Activated CD8-positive, alpha-beta memory T cell treated with anti-CD3 and anti-CD28 coated beads for 36 hours (primary cell): ENCODE measurements around the gene RPL35. TPM values are rescaled to one million over a fixed set of nuclear protein-coding genes. Genes with fewer than 3 reads are reported as not detected.
"Not testable (repeated sequence)": the region's sequence is repeated elsewhere in the genome, so short reads cannot be mapped to it uniquely, and the experiment has no call there.

Experiments
- CTCF ChIA-PET: fragments of 350-600 bp; sonication (Branson Sonifier 250); formaldehyde crosslinking; loops from one replicate; lab custom pipeline; 2021; ENCODE audit warnings: antibody characterized with exemption; lab: Charles Lee
- POLR2A ChIA-PET: fragments of 350-600 bp; sonication (Branson Sonifier 250); formaldehyde crosslinking; loops from one replicate; lab custom pipeline; 2021; ENCODE audit warnings: antibody characterized with exemption; lab: Charles Lee
- total RNA-seq, 2 experiments: library from RNA; stranded (reverse); gene quantifications; one replicate each; pipeline ENCODE4 v1.2.3, GENCODE V29; 2021

The RPL35 gene
- total RNA-seq, 2 experiments from 2014 or later = 2,077 to 2,176 TPM

DNA sequence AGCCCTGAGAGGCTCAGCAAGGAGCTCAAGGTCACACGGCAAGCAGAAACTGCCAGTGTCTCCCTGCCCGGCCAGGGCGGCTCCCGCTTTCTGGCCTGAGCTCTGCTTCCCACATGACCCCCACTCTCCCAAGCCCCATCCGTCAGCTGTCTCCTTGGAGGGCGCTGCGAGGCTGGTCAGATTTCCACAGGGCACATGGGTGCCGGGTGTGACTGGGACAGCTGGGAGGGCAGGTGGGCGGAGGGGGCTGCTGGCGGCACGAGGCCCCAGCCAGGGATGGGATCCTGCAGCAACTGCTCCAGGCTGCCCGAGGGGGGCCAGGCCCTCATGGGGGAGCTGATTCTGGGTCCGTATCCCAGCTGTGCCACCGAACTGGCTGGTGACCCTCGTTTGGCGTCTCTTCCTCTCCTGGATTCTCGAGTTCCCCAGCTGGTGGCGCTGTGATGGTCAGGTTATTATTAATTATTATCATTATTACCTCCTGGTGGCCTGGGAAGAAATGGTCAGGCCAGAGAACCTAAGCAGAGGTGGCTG is 21.4 kb downstream of the RPL35 start:
- ChIA-PET POLR2A (no interaction called here), CTCF (interaction anchor here (1.3 to 4.1 kb wide), 3 partner anchors 12 to 61 kb away, joined by 4 to 21 read pairs (median 6); partner anchors contain the start of gene WDR38)

DNA sequence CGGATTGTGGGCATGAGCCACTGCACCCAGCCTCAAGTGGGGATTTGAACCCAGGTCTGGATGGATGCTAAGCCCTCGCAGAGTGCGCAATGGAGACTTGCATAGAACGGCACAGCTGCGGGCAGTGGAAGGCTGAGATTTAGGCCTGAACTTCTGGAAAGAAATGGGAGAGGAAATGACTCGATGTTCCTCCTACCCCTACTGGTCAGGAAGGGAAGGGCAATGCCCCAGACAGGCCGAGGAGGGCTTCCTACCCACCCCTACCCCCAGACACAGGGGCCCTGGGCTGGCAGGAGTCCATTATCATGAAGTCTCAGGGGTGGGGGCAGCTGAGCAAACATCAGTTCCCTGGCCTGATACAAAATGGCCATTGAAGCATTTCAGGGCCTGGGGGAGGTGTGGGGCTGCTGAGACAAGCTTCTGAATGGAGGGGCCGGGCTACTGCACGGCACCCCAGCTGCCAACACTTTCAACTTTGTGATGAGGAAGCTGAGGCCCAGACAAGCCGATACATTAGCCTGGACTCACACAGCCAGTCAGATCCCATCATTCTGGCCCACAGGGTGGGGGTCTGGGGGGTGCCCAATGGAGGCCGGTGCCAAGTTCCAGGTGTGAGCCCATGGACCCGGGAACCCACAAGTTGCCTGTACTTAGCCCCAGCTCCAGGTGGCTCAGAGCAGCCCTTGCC is 22.0 kb downstream of the RPL35 start:
- POLR2A ChIA-PET = no interaction called here
- CTCF ChIA-PET = interaction anchor here (4.1 kb wide), 1 partner anchor 13 kb away, joined by 21 read pairs; the partner anchor contains the start of gene WDR38

DNA sequence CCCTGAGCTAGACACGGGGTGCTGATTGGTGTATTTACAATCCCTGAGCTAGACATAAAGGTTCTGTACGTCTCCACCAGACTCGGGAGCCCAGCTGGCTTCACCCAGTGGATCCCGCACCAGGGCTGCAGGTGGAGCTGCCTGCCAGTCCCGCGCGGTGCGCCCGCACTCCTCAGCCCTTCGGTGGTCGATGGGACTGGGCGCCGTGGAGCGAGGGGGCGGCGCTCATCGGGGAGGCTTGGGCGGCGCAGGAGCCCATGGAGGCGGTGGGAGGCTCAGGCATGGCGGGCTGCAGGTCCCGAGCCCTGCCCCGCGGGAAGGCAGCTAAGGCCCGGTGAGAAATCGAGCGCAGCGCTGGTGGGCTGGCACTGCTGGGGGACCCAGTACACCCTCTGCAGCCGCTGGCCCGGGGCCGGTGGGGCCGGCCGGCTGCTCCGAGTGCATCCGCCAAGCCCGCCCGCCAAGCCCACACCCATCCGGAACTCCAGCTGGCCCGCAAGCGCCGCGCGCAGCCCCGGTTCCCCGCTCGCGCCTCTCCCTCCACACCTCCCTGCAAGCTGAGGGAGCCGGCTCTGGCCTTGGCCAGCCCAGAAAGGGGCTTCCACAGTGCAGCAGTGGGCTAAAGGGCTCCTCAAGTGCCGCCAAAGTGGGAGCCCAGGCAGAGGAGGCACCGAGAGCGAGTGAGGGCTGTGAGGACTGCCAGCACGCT is 23.0 kb downstream of the RPL35 start:
- CTCF ChIA-PET = interaction anchor here (4.1 kb wide), 1 partner anchor 14 kb away, joined by 21 read pairs; the partner anchor contains the start of gene WDR38
- POLR2A ChIA-PET = not testable (repeated sequence)

DNA sequence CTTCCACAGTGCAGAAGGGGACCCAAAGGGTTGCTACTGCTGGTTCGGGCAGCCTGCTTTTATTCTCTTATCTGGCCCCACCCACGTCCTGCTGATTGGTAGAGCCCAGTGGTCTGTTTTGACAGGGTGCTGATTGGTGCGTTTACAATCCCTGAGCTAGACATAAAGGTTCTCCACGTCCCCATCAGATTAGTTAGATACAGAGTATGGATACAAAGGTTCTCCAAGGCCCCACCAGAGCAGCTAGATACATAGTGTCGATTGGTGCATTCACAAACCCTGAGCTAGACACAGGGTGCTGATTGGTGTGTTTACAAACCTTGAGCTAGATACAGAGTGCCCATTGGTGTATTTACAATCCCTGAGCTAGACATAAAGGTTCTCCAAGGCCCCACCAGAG is 23.6 kb downstream of the RPL35 start:
- POLR2A ChIA-PET, CTCF ChIA-PET: not testable (repeated sequence)

DNA sequence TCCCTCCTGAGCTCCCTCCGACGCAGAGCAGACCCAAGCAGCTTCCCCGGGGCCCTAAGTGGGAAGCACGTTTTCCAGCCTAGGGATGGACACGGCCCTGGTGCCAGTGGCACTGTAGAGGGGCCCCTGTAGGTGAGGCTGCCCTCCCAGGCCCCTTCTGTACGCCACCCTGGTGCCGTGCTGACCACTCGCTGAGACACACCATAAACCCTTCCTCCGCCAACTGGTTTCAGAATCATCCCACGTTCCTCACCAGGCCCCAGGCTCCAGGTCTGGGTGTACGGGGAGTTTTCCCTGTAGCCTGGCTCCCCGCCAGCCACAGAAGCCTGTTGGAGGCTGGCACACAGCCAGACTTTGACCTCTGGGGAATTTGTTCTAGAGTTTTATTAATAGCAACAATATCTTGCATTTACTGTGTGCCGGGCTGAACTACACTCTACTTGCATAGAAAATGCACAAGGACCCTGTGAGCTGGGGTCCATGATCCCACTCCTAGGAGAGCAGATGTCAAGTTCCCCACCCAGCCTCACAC is 26.7 kb downstream of the RPL35 start:
- CTCF ChIA-PET = interaction anchor here (0.6 kb wide), 1 partner anchor 249 kb away, joined by 9 read pairs; no protein-coding TSS in a partner anchor
- POLR2A ChIA-PET = no interaction called here

DNA sequence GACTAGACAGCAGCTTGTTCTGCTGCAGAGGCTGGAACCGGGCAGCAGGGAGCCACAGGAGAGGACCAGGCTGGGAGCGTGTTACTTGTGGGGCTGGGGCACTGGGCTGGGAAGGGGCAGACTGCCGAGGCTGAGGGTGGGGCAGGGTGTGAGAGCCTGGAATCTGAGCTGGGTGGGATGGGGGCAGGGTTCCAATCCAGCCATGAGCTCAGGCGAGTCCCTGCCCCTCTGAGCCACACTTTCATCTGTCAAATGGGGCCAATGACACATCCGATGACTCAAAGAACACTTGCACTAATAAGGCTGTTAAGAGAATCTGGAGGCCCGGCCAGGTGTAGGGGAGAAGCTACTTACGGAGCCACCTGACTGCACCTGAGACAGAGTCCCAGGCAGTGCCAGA is 27.2 kb downstream of the RPL35 start:
- ChIA-PET POLR2A (no interaction called here), CTCF (no interaction called here)

DNA sequence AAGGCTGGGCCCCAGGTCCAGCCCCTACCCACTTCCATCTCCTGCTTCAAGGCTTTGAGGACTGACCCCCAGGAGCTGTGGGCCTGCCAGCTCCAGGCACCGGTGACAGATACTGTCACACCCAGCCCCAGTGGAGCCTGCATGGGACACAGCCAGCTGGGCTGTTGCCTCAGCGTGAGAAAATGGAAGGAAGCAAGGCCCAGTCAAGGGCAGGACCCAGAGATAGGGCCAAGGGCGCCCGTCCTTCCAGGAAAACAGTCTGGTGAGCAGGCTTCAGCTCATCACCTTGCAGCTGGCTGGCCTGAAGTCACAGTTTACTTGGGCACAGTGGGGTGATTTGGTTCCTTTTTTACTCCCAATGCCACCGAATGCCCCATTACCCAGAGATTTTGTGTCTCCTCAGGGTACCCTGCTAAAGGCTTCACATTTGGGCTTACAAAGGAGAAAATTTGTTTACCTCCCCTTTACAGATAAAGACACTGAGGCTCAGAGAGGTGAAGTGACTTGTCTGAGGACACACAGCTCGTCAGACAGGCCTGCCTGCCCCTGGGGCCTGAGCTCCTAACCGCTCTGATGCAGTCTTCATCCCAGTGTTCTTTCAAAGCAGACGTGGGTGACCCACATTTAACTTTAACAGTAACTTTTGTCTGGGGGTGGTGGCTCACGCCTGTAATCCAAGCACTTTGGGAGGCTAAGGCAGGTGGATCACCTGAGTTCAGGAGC is 30.0 kb downstream of the RPL35 start:
- POLR2A ChIA-PET = no interaction called here

DNA sequence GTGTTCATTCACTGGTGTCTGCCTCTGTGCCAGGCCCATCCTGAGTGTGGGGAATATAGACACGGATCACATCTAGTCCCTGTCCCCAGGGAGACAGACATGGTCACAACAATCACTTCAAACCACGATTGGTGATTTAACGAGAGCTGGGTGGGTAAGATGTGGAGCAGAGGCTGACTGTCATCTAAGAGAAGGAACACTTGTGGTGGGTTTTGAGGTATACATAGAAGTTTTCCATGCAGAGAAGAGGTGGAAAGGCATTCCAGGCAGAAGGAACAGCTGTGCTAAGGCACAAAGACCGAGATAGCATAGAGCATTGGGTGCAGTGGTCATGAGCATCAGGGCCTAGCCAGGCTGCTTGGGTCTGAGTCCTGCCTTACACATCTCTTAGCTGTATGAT is 31.2 kb downstream of the RPL35 start:
- ChIA-PET POLR2A (no interaction called here), CTCF (interaction anchor here (0.6 kb wide), 1 partner anchor 464 kb away, joined by 3 read pairs; no protein-coding TSS in a partner anchor)

More for the DNA sequence above, 30.0 kb downstream of the RPL35 start:
- CTCF ChIA-PET = no interaction called here

DNA sequence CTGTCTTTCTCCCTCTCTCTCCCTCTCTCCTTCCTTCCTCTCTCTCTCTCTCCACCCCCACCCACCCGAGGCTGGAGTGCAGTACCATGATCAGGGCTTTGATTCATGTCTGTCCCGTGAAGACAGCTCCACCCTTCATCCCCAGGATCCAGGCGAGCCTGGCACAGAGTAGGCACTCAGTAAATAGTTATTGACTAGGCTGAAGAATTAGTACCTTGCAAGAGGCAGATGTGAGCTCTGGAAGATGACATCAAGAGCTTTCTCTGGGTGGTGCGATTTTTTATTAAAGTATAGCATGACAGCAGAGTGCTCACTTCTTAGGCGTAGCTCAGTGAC is 32.5 kb downstream of the RPL35 start:
- CTCF ChIA-PET = interaction anchor here (1.4 kb wide), 1 partner anchor 24 kb away, joined by 3 read pairs; the partner anchor contains the start of gene WDR38
- POLR2A ChIA-PET = no interaction called here

DNA sequence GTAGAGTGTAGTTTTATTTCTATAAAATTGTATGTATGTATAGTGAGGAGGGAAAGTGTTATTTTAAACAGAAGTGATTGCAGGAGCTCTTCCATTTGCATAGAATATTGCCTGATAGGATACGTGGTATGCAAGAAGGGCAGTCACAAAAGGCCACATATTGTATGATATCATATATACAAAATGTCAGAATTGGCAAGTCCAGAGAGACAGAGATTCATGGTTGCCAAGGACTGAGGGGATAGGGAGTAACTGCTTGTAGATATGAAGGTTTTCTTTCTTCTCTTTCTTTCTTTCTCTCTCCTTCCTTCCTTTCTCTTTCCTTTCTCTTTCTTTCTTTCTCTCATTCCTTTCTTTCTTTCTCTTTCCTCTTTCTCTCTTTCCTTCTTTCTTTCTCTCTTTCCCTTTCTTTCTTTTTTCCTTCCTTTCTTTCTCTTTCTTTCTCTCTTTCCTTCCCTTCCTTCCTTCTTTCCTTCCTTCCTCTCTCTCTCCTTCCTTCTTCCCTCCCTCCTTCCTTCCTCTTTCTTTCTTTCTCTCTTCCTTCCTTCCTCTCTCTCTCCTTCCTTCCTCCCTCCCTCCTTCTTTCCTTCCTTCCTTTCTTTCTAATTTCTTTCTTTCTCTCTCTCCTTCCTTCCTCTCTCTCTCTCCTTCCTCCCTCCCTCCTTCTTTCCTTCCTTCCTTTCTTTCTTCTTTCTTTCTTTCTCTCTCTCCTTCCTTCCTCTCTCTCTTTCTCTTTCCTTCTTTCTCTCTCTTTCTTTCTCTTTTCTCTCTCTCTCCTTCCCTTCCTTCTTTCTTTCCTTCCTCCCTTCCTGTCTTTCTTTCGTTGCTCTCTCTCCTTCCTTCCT is 33.0 kb downstream of the RPL35 start:
- CTCF ChIA-PET = interaction anchor here (1.4 kb wide), 1 partner anchor 25 kb away, joined by 3 read pairs; the partner anchor contains the start of gene WDR38
- POLR2A ChIA-PET = no interaction called here

DNA sequence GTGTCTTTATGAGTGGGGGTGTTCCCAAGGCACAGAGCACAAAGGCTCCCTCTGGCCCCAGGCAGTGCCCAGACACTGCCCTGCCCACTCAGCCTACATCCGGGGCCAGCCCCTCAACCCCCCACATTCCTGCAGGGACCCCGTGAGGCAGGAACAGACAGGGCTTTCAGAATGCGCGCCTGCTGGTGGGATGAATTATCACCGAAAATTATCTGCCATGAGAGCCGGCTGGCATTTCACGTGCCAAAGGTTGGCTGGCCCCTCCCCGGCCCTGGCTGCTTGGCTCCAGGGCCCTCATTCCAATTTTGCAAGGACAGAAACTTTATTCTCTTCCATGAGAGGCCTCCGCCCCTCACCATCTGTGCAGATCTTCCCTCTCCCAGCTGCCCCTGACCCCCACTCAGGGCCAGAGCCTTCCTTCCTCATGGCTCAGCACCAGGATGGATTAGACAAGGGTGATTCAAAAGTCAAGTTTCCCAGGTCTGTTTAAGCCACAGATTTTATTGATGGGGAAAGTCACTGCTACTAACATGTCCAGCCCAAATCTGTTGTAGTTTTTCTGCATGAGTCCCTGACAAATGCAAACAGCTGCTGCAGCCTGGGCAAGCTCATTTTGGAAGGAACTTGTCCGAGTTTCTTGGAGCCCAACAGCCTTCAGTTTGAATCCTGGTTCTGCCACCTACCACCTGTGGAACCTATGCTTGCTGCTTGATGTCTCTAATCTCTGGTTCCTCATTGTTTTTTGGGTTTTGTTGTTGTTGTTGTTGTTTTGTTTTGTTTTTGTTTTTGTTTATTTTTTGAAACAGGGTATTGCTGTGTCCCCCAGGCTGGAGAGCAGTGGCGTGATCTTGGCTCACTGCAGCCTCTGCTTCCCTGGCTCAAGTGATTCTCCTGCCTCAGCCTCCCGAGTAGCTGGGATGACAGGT is 40.8 kb downstream of the RPL35 start:
- ChIA-PET CTCF (no interaction called here), POLR2A (no interaction called here)

DNA sequence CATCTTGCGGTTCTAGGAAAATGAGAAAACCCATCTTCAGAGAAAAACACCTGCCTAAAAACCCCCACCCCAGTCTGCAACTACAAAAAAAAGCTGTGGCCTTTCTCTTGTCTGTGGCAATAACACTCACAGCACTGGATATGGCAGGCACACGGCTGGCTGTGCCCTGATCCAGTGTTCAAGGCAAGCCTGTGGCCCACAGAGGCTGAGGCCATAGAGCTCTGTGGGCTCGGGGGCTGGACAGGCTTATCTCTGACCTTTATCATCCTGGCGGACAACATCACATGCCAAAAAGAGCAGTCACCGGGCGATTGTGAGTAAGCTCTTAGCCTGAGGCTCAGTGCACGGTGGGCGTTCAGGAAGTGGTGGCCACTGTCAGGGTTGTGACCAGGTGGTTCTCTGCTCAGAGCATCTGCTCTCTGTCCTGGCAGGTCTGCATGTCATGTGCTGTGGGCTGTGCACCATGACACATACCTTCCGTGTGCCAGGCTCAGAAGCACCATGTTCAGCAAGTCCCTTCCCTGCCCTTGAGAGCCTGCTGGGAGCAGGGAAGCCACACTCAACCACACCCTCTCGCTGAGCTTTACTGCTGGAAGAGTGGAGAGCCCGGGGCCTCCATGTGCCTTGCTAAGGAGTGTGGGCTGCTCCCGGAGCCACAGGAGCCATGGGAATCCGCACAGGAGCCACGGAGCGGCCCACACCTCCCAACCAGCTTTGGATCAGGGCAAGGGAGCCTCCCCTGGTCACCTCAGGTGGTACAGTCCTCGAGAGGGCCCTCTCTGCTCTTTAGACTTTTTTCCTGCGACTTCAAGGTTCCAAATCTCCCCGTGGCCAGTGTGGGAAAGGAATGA is 43.1 kb downstream of the RPL35 start:
- ChIA-PET CTCF (interaction anchor here (0.8 kb wide), 1 partner anchor 42 kb away, joined by 4 read pairs; no protein-coding TSS in a partner anchor), POLR2A (no interaction called here)

DNA sequence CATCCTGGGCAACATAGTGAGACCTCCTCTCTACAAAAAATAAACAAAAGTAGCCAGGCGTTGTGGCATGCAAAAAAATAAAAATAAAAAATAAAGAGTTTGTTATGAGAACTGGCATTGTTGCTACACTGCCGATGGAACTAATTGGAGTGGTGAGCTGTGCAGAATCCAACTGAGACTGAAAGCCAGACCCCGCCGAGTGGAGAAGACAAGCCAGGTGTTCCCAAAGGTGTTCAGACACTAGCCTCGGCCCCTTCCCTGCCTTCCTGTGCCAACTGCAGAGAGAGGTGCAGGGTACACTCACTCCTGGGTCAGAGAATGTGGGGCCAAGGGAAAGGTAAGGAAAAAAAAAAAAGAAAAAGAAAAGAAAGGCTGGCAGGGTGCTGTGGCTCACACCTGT is 46.2 kb downstream of the RPL35 start:
- CTCF ChIA-PET = interaction anchor here (0.7 kb wide), 2 partner anchors 167 to 404 kb away, joined by 4 to 5 read pairs; no protein-coding TSS in a partner anchor
- POLR2A ChIA-PET = no interaction called here

DNA sequence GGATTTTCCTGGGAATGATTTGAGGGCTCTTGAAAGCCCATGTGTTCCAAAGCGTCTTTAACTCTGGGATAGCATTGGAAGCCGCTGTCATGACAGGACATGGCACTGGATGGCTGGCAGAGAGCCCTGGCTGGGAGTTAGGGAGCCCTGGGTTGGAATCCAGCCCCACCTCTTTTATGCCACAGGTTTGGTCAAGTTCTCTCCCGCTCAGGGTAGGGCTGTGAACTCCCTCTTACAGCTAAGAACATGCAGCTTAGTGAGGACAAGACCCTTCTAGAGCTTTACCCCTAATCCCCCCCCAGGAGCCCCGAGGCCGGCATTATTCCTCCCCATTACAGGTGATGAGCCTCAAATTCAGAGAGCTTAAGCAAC is 47.6 kb downstream of the RPL35 start:
- ChIA-PET POLR2A (interaction anchor here (0.6 kb wide), 1 partner anchor 16 kb away, joined by 5 read pairs; no protein-coding TSS in a partner anchor), CTCF (no interaction called here)

DNA sequence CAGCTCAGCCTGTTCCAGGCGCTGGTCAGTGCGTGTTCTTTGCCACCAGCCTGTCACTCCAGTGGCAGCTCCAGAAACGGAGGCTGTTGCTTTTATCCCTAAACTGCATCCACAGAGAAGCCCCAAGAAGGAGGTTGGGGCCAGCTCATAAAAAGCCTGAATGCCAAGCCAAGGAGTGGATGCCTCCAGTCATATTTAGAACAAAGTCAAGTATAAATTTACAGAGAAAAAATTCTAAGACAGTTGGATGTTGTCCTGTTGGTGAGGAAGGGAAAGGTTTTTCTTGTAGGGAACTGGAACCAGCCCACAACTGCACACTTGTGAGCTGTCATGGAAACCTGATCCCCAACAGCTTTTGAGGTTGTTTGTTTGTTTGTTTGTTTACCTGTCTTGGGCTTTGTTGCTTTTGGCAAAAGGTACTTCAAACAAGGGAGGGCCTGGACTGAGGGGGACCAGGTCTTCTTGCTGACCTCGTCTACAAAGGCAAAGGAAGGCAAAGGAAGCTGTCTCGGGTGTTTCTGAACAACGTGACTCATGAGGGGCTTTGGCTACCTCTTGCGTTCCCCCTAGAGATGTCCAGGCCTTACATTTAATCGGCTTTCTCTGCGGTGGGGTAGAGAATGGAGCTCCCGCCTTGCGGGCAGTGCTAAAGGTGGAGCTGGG is 48.1 kb downstream of the RPL35 start:
- CTCF ChIA-PET = no interaction called here
- POLR2A ChIA-PET = interaction anchor here (0.6 kb wide), 1 partner anchor 16 kb away, joined by 5 read pairs; no protein-coding TSS in a partner anchor

DNA sequence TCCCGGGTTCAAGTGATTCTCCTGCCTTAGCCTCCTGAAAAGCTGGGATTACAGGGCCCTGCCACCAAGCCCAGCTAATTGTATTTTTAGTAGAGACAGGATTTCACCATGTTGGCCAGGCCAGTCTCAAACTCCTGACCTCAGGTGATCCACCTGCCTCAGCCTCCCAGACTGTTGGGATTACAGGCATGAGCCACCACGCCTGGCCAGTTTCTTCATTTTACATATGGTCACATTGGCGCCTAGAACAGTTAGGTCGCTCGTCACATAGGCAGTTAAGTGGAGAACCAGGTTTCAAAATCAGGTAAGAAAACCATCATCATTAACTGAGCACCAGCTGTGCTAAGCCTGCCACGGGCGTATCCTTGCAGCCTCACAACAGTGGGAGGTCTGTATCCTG is 48.7 kb downstream of the RPL35 start:
- POLR2A ChIA-PET = no interaction called here
- CTCF ChIA-PET = no interaction called here
